Activated T-helper 1 cell treated with anti-CD3 and anti-CD28 coated beads, Interleukin-2, amount 50 U/mL, for 16 hours (primary cell): Measurements from ENCODE around the gene DIS3L2.

Experiments
- DNase-seq, 2 donors: peaks; one replicate each; pipeline ENCODE4 v3.0.0-alpha.2; 2020; ENCODE audit warnings: low read depth in 1 of 2, low spot score in 1 of 2

The DIS3L2 gene

GRCh38 chr2:232052591-232052990, 91.1 kb downstream of the DIS3L2 start:
- DNase-seq: no peak

DNA sequence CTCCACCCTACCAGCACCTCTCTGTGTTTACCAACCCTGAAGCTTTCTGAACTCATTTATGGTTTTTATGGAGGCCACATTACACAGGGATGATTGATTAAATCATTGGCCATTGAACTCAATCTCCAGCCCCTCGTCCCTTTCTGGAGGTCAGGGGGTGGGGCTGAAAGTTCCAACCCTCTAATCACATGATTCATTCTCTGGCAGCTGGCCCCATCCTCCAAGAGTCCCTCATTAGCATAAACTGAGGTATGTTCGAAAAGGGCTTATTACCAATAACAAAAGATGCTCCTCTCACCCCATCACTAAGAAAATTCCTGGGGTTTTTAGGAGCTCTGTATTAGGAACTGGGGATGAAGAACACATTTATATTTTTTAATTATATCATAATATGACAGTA, 92.3 kb downstream of the DIS3L2 start:
- no peak for DNase-seq

DNA sequence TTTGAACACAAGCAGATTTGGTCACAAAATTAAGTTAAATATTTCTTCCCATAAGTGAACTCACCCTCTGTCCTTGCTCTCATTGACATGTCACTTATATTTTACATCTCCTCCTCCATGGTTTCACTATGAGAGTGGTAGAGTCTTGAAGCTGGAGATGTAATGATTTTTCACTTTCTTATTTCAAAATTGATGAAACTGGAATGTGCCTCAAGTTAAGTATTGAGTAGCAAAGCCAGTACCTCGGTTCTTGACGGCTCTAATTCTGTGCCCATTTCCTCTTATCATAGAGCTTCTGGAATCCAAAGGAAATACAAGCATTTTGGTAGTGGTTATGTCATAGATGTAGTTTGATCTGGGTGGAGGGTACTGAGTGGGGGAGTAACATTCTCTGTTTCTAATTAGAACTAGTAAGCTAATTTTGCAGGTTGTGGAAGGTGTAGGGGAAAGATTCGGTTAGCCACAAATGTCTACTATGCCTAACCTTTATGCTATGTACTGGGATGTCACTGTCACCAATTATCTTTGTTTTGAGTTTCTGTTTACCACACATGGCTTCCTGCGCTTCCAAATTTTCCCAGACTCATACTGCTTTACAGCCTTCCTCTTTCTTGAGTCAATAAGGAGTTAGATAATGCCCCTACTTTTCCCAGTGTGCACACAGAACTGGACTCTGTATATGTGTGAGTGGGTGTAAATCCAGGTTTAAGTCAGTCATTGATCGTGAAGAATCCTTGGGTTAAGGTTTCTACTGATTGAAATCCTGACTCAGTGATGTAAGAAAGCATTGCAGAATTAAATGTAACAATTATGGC, 96.8 kb downstream of the DIS3L2 start:
- DNase-seq: no peak

- DNase-seq: no peak
Measured at GRCh38 chr2:232058931-232059330, 97.4 kb downstream of the DIS3L2 start.

- no peak for DNase-seq
Measured at GRCh38 chr2:232061265-232061664, 99.8 kb downstream of the DIS3L2 start.

- DNase-seq: no peak
Measured at GRCh38 chr2:232073026-232073425, 111.5 kb downstream of the DIS3L2 start.

GRCh38 chr2:232073699-232074098, 112.2 kb downstream of the DIS3L2 start:
- no peak for DNase-seq

- no peak for DNase-seq
Measured at GRCh38 chr2:232075080-232075479, 113.6 kb downstream of the DIS3L2 start.

DNA sequence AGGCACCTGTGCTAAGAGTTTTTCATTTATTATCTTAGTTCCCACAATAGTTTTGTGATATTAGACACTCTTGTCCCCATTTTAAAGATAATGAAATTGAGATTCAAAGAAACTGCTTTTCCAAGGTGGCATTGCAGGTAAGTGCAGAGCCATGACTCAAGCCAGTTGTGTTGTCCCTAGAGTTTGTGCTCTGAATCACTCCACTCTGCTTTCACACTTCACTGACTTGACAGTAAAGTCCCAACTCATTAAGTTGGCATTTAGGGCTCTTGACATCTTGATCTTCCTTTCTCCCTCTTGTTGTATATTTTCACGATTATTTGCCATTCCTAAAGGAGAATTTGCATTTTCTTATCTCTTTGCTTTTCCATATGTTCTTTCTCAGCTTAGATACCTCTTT, 114.3 kb downstream of the DIS3L2 start:
- no peak for DNase-seq

GRCh38 chr2:232076272-232076671, 114.8 kb downstream of the DIS3L2 start:
- no peak for DNase-seq

DNA sequence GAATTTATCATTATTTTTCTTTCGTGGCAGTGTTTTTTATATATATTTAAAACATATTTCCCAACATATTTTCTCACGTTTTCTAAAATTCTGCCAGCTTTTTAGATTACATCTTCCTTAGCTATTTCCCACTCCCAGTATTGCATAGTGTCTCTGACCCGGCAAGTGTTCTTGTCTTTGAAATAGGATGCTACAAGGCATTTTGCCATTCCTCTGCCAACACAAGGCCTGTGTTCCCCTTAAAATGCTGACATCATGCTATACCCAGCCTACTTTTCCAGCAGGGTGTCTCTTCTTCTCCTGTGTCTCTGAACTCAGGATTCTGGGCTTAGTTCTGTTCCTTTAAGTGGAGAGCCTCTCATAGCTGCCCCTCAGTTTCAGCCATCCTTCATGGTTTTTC, 115.2 kb downstream of the DIS3L2 start:
- DNase-seq: no peak

GRCh38 chr2:232085164-232085563, 123.7 kb downstream of the DIS3L2 start:
- no peak for DNase-seq

GRCh38 chr2:232085826-232086425, 124.4 kb downstream of the DIS3L2 start:
- DNase-seq: no peak

DNA sequence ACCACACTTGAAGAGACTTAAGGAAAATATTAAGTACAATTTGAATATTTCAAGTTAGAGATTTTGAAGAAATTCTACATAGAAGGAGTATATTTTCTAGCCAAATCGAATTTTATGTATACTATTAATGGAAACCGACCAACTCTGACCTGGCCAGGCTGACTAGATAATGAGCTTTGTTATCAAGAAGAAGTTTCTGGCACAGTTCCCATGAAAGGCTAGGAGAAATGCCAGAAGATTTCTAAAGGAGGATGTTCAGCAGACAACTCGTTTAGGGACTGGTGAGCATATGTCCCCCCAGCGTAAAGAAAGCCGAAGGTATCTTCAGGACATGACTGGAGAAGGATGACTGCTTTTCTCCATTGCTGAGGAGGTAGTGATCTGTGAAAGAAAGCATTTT, 127.3 kb downstream of the DIS3L2 start:
- DNase-seq: no peak

GRCh38 chr2:232094201-232094600, 132.7 kb downstream of the DIS3L2 start:
- no peak for DNase-seq

- no peak for DNase-seq
Measured at GRCh38 chr2:232094883-232095282, 133.4 kb downstream of the DIS3L2 start.

DNA sequence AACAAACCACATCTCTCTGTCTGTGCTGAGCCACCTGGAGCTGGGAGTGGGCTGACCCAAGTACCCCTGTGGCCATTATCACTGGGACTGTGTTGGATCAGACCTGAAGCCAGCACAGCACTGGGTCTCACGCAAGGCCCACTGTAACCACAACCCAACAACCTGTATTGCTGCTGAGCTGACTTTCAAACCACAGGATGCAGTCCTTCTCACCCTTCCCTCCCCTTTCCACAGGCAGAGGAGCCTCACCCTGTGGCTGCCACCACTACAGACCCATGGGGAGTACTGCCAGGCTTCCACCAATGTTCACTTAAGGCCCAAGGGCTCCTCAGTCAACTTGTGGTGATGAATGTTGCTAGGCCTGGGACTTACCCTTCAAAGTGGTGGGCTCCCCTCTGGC, 135.7 kb downstream of the DIS3L2 start:
- no peak for DNase-seq

- no peak for DNase-seq
Measured at GRCh38 chr2:232097758-232098157, 136.2 kb downstream of the DIS3L2 start.

DNA sequence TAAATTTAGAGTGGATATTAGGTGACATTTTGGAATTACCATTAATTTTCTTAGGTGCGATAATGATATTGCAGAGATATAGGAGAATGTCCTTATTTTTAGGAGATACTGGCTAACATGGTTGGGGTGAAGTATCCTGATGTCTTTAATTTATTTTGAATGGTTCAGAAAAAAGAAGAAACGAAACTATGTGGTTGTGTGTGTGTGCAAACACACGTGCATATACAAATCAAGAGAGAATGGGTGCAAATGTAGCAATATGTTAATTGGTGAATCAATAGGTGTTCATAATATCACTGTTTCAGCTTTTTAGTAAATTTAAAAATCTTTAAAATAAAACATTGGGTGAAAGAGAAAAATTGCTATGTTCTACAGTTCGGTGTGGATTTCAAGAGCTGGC, 140.9 kb downstream of the DIS3L2 start:
- no peak for DNase-seq

DNA sequence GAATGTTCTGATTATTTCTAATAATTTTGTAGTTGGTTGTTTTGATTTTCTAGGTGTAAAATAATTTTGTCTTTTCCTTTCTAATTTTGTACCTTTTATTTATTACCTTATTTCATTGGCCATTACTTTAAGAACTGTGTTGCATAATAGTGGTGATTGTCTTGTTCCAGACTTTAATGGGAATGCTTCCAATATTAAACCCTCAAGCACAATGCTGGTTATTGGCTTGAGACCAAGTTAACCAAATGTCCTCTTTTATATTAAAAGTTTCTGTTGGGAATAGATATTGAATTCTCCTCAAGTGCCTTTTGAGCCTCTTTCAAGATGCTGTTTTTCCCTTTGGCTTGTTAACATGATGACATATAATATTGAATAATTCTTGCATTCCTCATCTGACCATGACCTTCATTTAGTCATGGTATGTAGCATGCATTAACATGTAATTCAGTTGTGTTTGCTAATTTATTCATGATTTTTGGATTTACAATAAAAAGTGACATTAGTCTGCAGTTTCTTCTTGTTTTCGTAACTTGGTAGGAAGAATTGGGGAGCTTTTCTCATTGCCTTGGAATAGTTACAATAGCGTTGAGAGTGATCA, 141.7 kb downstream of the DIS3L2 start:
- DNase-seq: no peak

DNA sequence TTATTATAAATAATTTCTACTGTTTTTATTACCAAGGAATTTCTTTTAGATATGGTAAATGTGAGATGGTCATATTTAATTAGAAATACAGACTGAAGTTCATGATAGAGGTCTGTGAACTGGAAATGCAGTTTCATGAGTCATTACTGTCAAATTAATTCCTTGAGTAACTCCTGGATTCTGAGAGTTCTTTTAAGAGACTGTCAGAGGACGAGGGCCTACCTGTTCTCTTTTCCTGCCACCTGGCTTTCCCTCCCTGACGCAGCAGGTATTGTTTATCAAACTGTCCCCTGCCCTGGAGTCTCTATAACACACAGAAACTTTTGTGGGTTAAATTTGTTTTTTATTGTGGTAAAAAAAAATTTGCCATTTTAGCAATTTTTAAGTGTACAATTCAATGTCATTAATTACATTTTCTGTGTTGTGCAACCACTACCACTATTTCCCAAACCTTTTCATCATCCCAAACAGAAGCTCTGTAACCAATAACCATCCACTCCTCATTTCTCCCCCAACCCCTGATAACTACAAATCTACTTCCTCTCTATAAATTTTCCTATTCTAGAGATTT, 142.6 kb downstream of the DIS3L2 start:
- no peak for DNase-seq

- DNase-seq: no peak
Measured at GRCh38 chr2:232111551-232111950, 150.0 kb downstream of the DIS3L2 start.
